GM10266 (cell line): ENCODE results near the gene ZDHHC20.
"Not testable (repeated sequence)": the region's sequence is repeated elsewhere in the genome, so short reads cannot be mapped to it uniquely, and the experiment has no call there.

Experiments used
- DNase-seq: peaks from one replicate; pipeline ENCODE4 v3.0.0; 2012; ENCODE audit errors: extremely low spot score
- CTCF ChIP-seq: IDR thresholded peaks from 2 replicates; pipeline ENCODE4 v1.5.1; 2012; ENCODE audit warnings: mild to moderate bottlenecking, low read depth; ENCODE audit not compliant: control insufficient read depth, insufficient read depth; ENCODE audit errors: missing control alignments

The ZDHHC20 gene

GRCh38 chr13:21389124-21389523 is 70.0 kb downstream of the ZDHHC20 start:
- no peak for DNase-seq
- no peak for TF ChIP-seq CTCF

DNA sequence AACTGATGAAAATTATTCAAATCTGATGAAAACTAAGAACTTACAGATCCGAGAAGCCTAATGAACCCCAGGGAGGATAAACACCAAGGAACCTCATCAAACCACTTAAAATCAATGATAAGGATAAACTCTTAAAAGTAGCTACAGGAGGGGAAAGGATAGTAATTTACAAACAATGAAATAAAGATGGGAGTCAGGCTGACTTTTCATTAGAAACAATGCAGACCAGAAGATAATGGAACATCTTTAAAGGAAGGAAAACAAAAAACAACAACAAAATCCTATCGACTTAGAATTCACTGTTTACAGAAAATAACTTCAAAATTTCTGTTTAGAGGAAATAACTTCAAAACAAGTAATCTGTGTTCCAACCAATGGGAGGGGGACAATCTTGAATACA is 73.4 kb downstream of the ZDHHC20 start:
- TF ChIP-seq CTCF, result no peak
- no peak for DNase-seq

DNA sequence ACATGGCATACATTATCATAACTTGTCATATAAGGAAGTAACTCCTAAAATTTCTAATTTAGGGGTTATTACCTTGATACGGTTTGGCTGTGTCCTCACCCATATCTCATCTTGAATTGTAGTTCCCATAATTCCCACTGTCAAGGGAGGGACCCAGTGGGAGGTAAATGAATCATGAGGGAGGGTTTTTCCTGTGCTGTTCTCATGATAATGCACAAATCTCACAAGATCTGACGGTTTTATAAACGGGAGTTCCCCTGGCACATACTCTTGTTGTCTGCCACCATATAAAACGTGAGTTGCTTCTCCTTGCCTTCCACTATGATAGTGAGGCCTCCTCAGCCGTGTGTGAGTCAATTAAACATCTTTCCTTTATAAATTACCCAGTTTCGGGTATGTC is 76.0 kb downstream of the ZDHHC20 start:
- no peak for TF ChIP-seq CTCF
- DNase-seq, result no peak

DNA sequence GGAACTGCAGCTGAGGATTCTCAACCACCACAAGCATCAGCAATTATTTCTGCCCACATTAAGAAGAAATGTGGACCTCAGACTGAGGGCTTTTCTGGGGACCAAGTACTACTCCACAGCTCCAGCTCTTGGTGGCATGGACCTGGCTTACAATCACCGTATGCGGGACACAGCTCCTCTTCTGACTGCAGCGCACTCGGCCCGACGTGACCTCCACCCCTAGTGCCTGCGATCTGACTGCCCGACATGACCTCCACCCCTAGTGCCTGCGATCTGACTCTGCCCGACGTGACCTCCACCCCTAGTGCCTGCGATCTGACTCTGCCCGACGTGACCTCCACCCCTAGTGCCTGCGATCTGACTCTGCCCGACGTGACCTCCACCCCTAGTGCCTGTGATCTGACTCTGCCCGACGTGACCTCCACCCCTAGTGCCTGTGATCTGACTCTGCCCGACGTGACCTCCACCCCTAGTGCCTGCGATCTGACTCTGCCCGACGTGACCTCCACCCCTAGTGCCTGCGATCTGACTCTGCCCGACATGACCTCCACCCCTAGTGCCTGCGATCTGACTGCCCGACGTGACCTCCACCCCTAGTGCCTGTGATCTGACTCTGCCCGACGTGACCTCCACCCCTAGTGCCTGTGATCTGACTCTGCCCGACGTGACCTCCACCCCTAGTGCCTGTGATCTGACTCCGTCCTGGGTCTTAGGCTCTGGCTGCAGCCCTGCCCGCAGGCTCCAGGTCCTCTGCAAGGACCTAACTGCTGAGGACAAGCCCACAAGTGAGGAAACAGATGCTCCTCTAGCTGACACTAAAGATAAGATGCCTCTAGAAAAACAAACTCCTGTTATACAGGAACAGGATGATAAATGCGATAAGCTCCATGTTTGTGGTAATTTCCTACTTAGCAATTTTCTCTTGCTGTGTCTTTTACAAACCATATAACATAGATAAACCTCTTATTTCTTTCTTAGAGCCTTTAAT is 81.8 kb downstream of the ZDHHC20 start:
- DNase-seq, result not testable (repeated sequence)

GRCh38 chr13:21372530-21372929 is 86.6 kb downstream of the ZDHHC20 start:
- no peak for DNase-seq
- TF ChIP-seq CTCF, result no peak

GRCh38 chr13:21371011-21371410 is 88.1 kb downstream of the ZDHHC20 start:
- TF ChIP-seq CTCF, result no peak
- no peak for DNase-seq

- TF ChIP-seq CTCF, result no peak
- DNase-seq, result no peak
Observed at GRCh38 chr13:21365574-21365973, 93.5 kb downstream of the ZDHHC20 start.
